HFFc6 (cell line): ENCODE results near the gene XCL2. TPM values are rescaled to one million over a fixed set of nuclear protein-coding genes. Genes with fewer than 3 reads are reported as not detected.

Experiments used
- DNase-seq: peaks from one replicate; pipeline ENCODE4 v3.0.0-alpha.2; 2018
- H3K27ac Mint-ChIP-seq: 2 replicates; pipeline ENCODE4 v1.8.0; 2020; ENCODE audit warnings: mild to moderate bottlenecking, mixed read lengths
- H3K27me3 Mint-ChIP-seq: 2 replicates; pipeline ENCODE4 v1.8.0; 2021; ENCODE audit warnings: mild to moderate bottlenecking, moderate library complexity, mixed read lengths; ENCODE audit not compliant: insufficient read depth
- H3K36me3 Mint-ChIP-seq: 2 replicates; pipeline ENCODE4 v1.8.0; 2021; ENCODE audit warnings: low read depth, mixed read lengths
- H3K4me1 Mint-ChIP-seq: 2 replicates; pipeline ENCODE4 v1.8.0; 2020; ENCODE audit warnings: low read depth, mixed read lengths
- H3K4me3 Mint-ChIP-seq: 2 replicates; pipeline ENCODE4 v1.8.0; 2020; ENCODE audit warnings: mild to moderate bottlenecking, moderate library complexity, mixed read lengths
- H3K9me3 Mint-ChIP-seq: 2 replicates; pipeline ENCODE4 v1.8.0; 2020; ENCODE audit warnings: mild to moderate bottlenecking, mixed read lengths
- CTCF ChIP-seq: fragments of 200-600 bp; sonication (generic); IDR thresholded peaks from 2 replicates; pipeline ENCODE4 v1.5.0; 2021; ENCODE audit warnings: antibody characterized with exemption, mild to moderate bottlenecking
- total RNA-seq, 6 experiments: library from RNA; stranded (reverse); fragmentation: NEBNext Ultra II Directional; extraction: Animal tissue kit (Norgen Biotek cat#: 25700); gene quantifications; 2 replicates in 1 of 6; 3 replicates in 5 of 6; pipeline ENCODE4 v1.2.3, GENCODE V29; 2021

Gene XCL2
- total RNA-seq, 6 experiments from 2014 or later = not detected

DNA sequence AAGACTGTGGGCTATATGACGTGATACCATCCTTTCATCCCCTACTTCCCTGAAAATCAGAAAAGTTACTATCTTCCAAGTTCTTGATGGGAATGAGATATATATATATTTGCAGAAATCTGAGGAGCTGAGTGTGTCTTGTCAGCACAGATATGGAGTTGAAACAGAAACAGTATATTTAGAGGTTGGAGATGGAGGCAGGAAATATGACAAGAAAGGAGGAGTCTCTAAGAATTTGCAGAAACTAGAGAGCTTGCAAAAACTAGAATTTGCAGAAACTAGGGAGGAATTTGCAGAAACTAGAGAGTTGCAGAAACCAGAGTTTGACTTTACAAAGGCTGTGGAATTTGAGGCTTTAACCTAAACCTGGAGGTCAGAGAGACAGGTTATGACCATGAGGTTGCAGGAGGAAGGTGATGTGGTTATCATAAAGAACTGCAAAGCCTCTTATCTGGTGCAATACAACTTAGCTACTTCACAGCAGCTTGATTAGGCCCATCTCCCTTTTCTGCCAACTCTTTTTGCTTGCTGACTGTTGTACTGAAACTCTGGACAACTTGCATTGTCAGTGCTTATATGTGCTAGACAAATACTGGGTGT lies 22.3 kb downstream of the XCL2 start:
- TF ChIP-seq CTCF = no peak
- no peak overlapping the region for H3K27ac Mint-ChIP-seq
- H3K36me3 Mint-ChIP-seq = no peaks in the 10 kb centered on the region
- H3K27me3 Mint-ChIP-seq = peaks cover 12% of the 10 kb centered on the region
- H3K4me3 Mint-ChIP-seq = no peak overlapping the region
- no peaks in the 10 kb centered on the region; the same call in 1 of the 2 replicates for H3K9me3 Mint-ChIP-seq
- no peak for DNase-seq
- H3K4me1 Mint-ChIP-seq = no peaks in the 10 kb centered on the region

DNA sequence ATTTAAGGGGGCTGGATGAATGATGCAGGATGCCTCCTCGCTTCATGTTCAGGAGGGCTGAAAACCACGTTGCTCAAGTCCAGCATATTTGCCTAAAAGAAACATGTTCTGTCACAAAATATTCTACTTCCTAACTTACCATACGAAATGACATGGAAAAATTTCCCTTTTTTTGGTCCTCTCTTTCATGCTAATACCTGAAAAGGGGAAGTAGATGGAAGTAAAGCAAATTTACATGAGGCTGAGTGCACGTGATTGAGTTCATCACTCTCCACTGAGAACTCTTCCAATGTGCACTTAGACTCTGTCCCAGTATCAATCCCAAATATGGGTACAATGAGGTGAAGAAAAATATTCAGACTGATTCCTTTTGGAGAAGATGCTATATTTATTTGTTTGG lies 23.0 kb downstream of the XCL2 start:
- Mint-ChIP-seq H3K27me3 (peaks cover 12% of the 10 kb centered on the region), H3K36me3 (no peaks in the 10 kb centered on the region), H3K4me1 (no peaks in the 10 kb centered on the region), H3K9me3 (no peaks in the 10 kb centered on the region; the same call in 1 of the 2 replicates), H3K27ac (no peak overlapping the region), H3K4me3 (no peak overlapping the region)
- DNase-seq = no peak
- no peak for TF ChIP-seq CTCF

DNA sequence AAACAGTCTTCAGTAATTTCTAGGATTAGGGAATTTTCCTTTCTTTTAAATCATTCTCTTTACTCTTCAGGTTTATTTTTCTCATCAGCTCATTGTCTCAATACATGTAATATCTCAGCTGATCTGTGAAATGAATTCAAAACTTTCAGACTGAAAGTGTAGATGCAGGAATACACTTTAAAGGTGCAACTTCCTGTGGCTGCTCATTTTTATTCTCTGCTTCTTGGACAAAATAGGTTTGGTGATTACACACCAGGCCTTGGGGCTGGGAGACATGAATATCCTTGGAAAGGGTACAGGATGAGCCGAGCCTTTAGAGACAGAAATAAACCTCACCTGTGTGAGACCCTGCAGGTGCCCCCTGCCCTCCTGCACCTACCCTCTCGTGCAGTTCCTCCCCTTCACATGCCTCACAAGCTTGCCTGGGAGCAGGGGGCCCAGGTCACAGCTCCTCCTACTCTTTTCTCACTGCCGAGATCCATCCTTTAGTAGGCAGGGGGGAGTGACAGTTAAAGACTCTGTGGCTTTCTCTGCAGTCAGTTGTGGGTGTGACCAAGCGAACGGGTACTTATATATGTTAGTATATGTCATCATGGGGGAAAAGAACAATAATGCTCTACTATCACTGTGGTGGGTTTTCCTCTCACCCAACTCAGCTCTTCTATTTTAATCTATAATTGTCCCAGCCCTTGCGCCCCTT lies 23.6 kb downstream of the XCL2 start:
- no peaks in the 10 kb centered on the region for H3K4me1 Mint-ChIP-seq
- peaks cover 12% of the 10 kb centered on the region for H3K27me3 Mint-ChIP-seq
- no peaks in the 10 kb centered on the region for H3K36me3 Mint-ChIP-seq
- H3K27ac Mint-ChIP-seq = no peak overlapping the region
- H3K9me3 Mint-ChIP-seq = no peaks in the 10 kb centered on the region; the same call in 1 of the 2 replicates
- TF ChIP-seq CTCF = no peak
- no peak overlapping the region for H3K4me3 Mint-ChIP-seq
- DNase-seq = no peak

GRCh38 chr1:168518813-168519212 lies 25.0 kb downstream of the XCL2 start:
- Mint-ChIP-seq H3K4me1 (no peaks in the 10 kb centered on the region), H3K36me3 (no peaks in the 10 kb centered on the region), H3K4me3 (no peak overlapping the region), H3K27ac (no peak overlapping the region), H3K27me3 (peaks cover 15% of the 10 kb centered on the region), H3K9me3 (no peaks in the 10 kb centered on the region; the same call in 1 of the 2 replicates)
- DNase-seq = no peak
- no peak for TF ChIP-seq CTCF

DNA sequence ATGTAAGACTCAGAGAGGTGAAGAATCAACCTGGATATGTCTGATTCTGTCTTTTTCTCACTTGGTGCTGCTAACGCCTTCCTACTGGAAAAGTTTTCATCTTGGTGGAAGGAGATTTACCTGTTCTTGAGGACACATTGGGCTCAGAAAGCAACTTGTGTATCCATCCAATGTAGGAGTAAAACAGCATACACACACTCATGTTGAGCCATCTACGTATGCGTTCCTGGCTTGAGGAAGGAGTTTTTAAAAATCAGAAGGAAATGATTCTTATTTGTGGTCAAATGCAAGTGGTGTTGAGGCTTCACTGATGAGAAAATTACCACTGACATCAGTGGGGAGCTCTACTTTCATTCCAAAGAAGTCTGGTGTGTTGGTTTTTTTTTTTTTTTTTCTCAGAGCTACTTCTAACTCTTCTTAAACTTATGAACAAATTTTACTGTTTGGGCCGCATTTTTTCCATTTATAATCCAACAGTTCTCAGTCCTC lies 25.6 kb downstream of the XCL2 start:
- H3K4me1 Mint-ChIP-seq = no peaks in the 10 kb centered on the region
- H3K9me3 Mint-ChIP-seq = no peaks in the 10 kb centered on the region
- H3K36me3 Mint-ChIP-seq = no peaks in the 10 kb centered on the region
- H3K27me3 Mint-ChIP-seq = peaks cover 17% of the 10 kb centered on the region
- no peak for DNase-seq
- no peak overlapping the region for H3K4me3 Mint-ChIP-seq
- no peak for TF ChIP-seq CTCF
- H3K27ac Mint-ChIP-seq = no peak overlapping the region
